Germinal center (tissue), 1 donor: Measurements from ENCODE around the gene LNX1.
"Not testable (repeated sequence)": the region's sequence is repeated elsewhere in the genome, so short reads cannot be mapped to it uniquely, and the experiment has no call there.

ENCODE experiments used
- DNase-seq: peaks from one replicate; pipeline ENCODE4 v3.0.0; 2012; ENCODE audit warnings: mixed read lengths, low spot score

LNX1 gene

DNA sequence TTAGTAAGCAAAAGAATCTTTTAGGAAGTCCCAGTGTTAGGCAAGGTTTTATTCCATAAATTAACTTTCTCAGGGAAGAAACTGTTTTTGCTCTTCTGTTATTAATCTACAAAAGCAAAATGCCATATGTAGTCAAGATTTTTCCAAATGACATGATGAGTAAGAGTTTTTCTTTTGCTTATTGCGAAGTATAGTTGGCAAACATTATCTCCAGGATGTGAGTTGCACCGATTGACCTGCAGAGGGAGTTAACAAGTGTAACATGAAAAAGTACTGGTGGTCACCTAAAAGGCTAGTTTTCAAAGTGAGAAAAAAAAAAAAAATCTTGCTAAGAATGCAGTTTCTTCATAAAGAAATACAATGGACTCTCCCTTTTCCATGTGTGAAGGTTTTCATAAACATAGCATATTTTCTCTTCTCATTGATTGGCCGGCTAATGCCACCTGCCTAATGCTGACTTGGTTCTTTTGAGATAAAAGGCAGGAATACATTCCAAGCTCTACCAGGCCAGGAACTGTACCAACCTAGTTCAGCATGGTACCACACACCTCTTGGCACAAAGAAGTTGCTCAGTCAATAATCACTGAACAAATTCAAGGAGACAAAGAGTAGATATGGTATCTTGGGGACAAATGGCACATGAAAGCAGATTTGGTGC is 100.2 kb downstream of the LNX1 start:
- DNase-seq = peak; percentile 10

DNA sequence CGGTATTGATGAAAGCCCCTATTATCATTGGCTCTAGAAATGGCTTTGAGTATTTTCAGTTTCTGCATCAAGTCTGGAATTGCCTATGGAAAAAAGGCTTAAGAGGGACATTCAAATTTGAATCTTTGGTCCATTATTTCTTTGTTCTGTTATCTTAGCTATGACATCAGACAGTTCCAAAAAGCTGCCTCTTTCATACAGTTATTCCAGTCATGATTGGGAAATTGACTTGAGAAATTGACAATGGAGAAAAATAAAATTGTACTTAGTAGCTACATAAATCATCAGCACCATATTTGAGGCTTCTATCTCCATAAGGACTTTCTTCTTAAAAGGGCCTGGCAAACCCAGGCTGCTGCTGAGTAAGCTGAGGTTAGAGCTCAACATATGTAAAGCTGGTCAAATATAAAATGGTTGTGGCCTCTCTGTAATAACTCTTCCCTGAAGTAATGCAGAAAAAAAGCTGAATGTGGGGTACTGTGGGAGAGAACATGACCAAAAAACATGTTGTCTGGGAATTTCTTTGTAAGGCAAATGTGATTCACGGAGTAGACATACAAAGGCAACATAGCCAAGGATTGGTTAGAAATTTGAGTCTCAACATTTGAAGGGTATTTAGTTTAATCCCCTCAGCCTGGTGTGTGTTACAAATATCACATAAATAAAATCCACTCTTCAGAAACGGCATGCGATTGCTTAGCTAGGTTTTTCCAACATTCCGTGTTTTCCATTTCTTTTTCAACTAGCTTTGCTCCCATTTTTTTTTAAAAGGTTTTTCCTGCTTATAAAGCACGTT is 100.9 kb downstream of the LNX1 start:
- no peak for DNase-seq

DNA sequence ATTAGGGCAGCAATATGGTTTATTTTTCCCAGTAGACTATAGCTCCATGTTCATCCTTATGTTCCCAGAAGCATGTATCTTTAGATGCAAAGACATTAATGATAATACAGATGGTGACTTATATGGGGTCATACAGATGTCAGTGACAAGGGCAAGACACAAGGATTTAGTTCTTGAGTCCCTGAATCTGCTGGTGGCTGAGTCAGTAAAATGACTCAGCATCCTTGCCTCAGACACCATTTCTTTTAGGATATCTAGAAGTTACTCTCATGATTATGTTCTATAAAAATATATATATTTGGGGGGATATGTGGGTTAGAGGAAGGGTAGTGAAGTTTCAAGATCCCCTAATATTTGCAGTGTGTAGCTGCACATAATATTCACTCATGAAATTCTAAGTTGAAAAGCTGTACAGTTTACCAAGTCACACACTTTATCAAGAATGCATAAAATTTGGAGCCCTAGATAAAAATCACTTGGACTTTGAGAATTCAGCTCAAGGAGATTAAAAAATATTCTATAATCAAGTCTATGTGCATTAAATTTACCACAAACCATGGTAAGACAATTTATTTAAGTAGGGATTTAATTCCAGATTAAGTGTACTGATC is 101.9 kb downstream of the LNX1 start:
- DNase-seq = no peak

GRCh38 chr4:53487766-53488165 is 103.5 kb downstream of the LNX1 start:
- DNase-seq = no peak

DNA sequence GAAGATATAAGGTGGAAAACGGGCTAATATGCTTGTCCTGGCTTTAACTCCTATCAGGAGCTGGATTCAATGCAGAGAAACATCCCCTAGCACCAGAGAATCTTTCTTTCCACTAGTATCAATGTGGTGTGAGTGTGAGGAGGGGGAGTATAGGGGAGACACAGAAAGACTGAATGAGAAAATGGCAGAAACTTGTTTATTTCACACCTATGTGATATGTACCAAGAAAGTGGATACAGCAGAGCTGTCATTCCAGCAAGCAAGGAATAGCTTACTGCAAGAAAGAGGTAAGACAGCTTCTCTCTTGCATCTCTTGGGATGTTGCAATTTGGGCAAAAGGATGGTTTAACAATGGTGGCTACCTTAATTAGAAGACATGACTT is 105.6 kb downstream of the LNX1 start:
- no peak for DNase-seq

DNA sequence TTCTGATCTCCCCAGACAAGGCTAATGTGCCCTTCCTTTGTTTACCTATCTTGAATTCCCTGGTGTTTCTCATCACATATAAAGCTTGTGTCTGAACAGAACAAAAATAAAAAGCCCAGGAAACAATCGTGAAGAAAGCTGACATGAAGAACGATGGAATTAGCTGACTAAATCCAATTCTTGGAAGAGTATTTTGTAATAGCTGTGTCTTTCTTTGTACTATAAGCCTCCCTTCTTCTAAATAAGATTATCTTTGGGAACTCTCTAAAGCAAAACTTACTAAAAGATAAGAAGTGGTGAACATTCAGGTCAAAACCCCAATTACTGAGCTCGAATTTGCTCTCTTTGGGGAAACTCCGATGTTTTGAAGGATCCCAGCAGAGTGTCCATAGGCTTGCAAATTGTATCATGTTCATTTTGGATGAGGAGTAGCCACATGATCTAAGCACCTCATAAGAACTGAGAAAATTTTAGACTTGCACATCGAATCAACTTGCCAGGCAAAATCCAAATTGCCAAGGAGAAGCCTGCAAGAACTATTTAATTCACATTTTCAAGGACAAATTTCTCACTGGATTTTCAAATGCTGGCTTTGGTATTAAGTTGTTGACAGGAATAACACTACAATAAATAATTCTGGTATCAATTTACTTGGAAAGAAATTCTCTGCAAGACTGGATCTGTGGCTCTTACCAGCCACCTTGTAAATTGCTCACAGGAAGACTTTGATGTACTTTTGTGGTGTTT is 106.2 kb downstream of the LNX1 start:
- no peak for DNase-seq

GRCh38 chr4:53483250-53483649 is 108.0 kb downstream of the LNX1 start:
- no peak for DNase-seq

GRCh38 chr4:53481586-53481985 is 109.7 kb downstream of the LNX1 start:
- DNase-seq = no peak

DNA sequence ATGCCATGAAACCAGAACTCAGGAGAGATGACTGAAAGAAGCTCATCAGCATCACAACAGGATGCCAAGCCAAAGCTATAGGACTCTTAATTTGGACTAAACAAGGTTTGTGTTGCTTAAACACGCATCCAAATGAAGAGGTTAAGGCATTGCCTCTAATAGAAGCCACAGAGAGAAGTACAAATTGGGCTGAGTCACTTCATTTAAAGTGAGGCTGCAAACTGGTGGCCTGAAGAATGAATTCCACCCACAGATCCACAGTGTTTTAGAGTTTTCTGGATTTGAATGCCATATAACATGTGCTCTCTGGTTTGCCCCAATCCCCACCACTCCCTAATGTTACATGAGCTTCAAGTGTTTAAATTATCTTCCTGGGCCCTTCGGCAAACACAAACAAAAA is 110.4 kb downstream of the LNX1 start:
- DNase-seq = no peak

DNA sequence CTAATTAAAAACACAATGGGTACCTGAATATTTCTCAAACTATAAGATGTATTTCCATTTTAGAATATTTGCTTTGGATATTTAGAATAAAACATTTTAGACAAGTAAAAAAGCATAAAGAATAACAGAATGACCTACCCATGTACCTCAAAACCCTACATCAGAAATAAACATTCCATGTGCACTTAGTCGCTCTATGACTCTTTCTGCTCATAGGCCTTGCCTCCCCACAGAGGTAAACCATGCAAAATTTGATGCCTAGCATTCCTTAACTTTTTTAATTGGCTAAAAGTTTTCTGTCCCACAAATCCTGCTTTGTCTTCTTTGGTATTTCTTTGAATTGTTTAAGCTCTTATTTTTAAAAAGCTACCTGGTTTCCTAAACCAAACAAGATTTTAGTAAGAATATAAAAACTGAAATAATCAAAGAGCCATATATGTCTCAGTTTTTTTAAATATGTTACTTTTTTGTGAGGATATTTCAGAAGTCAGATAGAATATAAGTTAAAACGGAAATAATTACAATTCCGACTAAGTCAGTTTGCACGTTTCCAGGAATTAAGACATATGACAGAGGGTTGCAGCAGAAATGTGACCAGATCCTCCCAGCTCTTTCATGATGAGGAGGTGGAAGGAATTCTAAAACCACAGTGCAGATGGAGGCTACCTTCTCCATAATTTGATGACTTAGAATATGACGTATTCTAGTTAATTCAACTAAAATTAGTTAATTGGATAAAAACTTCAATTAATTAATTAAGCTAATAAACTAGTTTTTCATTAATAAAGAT is 111.4 kb downstream of the LNX1 start:
- DNase-seq = no peak

- DNase-seq = no peak
Measured at GRCh38 chr4:53478671-53479456, 112.4 kb downstream of the LNX1 start.

DNA sequence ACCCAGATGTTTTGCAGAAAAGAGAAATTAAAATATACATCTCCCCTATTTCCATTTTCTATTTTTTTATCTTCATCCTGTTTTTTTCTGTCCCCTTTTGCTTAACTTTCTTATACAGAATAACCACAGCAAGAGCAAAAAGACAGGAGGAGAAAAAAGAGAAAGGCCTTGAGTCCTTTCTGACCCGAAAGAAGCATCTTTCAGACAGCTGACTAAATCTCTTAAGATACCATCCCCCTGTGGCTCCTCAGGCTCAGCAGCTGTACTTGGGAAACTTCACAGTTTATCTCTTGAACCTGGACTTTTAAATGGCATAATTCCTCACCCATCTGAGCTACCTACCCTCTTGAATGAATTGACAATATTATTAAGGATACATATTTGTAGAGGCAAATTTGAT is 113.7 kb downstream of the LNX1 start:
- no peak for DNase-seq

GRCh38 chr4:53477038-53477565 is 114.2 kb downstream of the LNX1 start:
- no peak for DNase-seq

DNA sequence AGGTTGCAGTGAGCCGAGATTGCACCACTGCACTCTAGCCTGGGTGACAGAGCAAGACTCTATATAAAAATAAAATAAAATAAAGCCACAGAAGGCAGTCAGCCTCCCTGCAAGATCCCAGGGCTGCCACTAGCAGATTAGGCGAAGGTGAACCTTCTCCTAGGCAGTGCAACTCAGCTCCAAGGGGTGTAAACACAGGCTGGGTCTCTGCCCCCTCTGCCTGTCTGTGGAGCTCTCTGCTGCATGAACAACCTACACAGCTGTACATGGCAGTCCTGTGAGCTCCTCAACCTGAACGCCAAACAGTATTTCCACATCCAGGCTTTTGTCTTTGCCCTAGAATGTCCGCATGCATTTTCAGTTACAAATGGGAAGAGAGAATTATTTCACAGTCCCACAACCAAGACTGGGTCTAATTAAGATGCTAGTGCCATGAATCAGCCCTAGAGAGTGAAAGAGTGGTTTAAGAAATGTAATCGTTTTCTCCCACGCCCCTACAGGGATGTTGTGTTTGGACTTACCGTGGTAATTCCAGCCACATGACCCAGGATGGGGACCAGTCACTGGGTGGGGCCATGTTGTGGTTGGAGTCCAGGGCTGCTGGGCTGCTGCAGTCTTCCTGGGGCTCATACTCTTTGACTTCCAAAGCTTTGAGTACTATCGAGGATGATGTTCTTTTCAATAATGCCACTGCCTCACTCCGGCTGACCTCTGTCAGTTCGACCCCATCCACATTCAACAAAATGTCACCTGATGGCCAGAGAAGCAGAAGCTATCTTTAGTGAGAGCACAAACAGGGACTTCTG is 114.9 kb downstream of the LNX1 start:
- no peak for DNase-seq

- not testable (repeated sequence) for DNase-seq
Measured at GRCh38 chr4:53466576-53466975, 124.7 kb downstream of the LNX1 start.

- DNase-seq = no peak
Measured at GRCh38 chr4:53465891-53466290, 125.4 kb downstream of the LNX1 start.

- no peak for DNase-seq
Measured at GRCh38 chr4:53465281-53465680, 126.0 kb downstream of the LNX1 start.

DNA sequence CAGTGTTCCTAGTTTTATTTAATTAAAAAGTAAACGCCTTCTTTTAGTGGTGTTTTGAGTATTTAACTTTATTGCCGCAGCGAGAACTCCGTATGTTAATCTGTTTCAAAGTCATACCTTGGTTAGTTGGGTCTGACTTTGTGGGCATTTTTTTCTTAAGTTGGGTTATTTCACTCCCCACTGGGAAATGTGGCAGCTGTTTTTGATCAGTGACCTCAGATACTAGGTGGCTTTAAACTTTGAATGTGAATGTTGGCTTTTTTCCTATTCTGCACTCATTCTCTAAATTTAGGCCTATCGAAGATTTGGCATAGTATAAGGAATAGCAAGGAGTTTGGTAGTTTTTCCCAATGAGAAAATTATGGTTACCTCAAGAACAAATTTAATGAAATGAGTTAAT is 127.9 kb downstream of the LNX1 start:
- no peak for DNase-seq

GRCh38 chr4:53461244-53461643 is 130.0 kb downstream of the LNX1 start:
- DNase-seq = no peak

DNA sequence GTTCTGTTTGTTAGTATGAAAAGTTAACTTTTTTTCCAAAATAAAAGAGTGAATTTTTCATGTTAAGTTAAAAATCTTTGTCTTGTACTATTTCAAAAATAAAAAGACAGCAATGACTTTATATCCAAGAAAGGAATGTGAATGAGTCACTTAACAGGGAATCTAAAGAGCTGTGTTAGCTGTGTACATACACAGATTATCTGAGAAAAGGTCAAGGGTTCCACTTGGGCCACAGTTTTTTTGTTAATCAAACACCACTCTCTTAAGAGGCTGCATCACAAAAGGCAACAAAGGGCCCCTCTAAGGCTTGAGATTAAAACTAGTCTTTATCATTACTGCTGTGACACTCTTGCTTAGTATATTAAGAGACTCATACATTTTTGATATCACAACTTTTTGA is 131.7 kb downstream of the LNX1 start:
- DNase-seq = no peak
